ENCODE data around the gene CDKL1.

Gene CDKL1

DNA sequence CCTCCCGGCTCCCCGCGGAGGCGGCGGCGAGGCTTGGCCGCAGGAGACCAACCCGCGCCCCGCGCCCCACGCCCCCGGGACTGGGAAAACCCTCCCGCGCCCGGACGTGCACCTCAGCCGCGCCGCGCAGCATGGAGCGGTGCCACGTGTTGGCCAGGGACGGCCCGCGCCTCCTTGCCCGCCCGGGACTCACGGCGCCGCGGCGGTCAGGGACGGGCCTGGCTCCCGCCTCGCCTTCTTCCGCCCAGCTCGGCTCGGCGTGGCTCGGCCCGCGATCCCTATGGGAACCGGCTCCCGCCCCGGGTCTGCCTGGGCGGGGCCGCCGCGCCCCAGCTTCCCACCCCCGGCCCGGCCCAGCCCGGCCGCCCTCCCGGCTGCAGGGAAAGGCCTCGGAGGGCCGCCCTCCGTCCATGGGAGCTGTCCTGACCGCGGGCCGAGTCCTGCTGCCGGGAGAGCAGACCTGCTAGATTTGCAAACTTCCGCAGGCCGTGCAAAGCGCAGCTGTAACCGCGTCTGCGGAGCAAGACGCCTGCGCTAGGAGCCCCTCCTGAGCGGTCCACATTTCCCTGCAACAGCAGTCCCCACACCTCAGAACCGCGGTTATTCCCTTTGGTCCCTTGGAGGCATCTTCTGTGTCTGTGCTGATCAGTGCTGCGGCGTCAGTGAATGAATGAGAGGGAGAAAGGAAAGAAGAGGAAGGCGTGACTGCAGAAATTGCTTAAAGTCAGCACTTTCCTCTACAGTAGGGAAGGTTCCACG, at the start of gene CDKL1:
CDKL1 (minus strand) TSS at position 251 of the 759 bp plus-strand sequence. CDS start 1,013 bp downstream, outside the sequence.
- H3K4me3 ChIP-seq (ENCODE audit: low read depth, low read length), result peak within 1 kb of the TSS; percentile 69
- DNase-seq (ENCODE audit: low read depth), result peak; percentile 20

DNA sequence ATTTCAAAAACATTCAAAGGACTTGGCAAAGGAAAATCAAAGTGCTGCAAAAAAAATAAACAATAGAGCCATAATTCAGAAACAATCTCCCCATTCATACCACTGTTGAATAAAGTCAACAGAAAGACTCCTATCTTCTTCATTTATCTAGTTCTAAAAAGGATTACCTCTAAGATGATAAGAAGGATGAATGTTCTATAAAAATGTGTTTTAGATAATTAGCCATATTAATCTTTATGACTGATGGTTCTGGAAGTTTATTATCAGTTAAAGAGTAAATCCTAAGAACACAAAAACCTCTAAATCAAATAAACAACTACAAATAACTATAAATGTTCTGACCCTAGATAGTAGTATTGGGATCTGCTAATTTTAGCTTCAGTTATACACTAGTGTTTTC, 37.8 kb upstream of the CDKL1 start:
- H3K4me3 ChIP-seq (ENCODE audit: low read depth, low read length), result no peak overlapping the region
- DNase-seq (ENCODE audit: low read depth), result no peak

DNA sequence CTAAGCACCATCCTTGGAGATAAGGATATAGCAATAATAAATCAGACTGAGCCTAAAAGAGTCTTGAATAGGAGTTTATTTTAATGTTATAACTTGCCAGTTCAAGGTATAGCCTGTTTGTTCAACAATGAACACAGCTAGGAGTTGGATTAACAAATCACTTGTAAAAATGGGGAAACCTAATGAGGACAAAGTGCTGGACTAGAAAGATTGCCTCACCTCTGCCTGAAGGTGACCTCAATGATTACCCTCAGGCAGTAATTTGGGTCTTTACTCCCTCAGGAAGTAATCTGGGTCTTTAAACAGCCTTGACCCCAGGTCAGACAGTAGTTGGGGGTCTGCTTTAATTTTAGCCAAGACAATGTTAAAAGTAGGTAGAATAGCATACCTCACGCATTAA, 35.5 kb upstream of the CDKL1 start:
- no peak for DNase-seq (ENCODE audit: low read depth)

DNA sequence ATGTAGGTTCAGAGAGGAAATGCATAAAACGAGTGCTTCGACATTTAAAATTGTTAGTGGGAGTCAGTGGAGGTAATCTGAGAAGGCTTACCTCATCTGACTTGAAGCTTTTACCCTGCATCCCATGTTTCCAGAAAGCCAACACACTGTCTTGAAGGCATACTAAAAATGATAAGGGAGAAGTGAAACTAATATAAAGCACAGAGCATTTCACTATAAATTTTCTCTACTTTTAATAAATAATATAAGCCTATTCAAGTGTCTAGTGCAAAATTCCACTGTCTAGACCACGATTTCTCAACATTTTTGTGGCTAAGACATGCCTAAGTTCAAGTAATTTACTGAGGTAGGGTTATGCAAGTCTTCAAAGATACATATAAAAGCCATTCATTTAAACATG, 29.1 kb upstream of the CDKL1 start:
- no peak for DNase-seq (ENCODE audit: low read depth)
- H3K4me3 ChIP-seq (ENCODE audit: low read depth, low read length), result no peak overlapping the region

More for the DNA sequence above, 35.5 kb upstream of the CDKL1 start:
- H3K4me3 ChIP-seq (ENCODE audit: low read depth, low read length), result no peak overlapping the region

DNA sequence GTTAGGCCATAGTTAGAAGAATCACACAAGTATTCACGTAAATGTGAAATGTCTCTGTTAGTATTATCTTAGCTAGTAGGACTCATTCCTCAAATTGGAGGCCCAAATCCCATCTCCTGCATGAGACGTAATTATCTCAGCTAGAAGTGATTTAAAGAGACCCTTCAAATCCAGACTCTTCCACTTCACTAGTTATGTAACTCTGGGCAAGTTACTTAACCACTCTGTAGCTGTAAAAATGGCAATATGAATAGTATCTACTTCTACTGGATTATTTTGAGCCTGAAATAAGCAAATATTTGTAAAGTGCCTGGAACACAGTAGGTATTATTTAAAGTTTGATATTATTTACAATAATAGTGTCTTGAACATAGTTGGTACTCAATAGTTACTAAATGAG, 28.4 kb upstream of the CDKL1 start:
- DNase-seq (ENCODE audit: low read depth), result no peak
- H3K4me3 ChIP-seq (ENCODE audit: low read depth, low read length), result no peak overlapping the region

DNA sequence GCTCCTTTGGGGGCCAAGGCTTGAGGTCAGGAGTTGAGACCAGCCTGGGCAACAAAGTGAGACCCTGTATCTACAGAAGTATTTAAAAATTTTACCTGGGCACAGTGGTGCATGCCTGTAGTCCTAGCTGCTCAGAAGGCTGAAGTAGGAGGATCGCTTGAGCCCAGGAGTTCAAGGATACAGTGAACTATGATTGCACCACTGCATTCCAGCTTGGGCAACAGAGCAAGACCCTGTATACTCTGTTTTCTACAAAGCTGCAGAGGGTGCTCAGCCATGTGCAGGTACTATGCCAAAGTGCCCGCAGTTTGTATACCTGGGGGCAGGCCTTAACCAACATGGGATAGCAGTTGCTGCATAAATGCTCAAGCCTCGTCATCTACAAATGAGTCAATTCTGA, 26.8 kb upstream of the CDKL1 start:
- H3K4me3 ChIP-seq (ENCODE audit: low read depth, low read length), result no peak overlapping the region
- DNase-seq (ENCODE audit: low read depth), result no peak

DNA sequence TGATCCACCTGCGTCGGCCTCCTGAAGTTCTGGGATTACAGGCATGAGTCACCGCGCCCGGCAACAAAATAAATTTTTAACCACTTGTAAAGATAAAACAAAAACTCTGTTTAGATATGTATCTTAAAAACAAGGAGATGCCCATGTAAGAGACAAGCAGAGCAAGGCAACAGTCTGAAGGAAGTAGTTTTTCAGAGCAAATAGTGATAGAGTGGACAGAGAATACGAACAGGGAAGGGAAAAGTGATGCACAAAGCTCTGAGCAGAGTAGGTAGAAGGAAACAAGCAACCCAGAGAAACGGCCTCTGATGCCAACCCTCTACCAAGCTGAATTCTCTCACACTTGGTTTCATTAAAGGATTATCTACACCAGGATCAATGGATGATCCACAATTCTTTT, 24.8 kb upstream of the CDKL1 start:
- no peak overlapping the region for H3K4me3 ChIP-seq (ENCODE audit: low read depth, low read length)
- no peak for DNase-seq (ENCODE audit: low read depth)

DNA sequence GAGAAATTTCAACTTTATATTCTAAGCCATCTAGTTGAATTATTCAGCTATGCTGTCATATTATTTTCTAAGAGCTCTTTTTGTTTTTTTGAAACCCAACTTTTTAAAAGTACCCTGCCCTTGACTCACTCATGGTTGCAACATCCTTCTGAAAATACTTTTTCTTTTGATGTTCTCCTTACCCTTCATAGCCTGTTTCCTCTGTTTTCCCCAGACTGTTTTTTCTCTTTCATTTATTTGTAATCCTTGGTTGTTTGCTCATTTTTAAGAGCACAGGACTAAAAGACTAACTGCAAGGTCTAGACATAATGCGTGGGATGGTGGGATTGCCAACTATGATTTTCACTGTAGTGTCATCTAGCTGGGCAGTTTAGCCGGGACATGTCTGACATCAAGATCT, 21.2 kb upstream of the CDKL1 start:
- DNase-seq (ENCODE audit: low read depth), result no peak

DNA sequence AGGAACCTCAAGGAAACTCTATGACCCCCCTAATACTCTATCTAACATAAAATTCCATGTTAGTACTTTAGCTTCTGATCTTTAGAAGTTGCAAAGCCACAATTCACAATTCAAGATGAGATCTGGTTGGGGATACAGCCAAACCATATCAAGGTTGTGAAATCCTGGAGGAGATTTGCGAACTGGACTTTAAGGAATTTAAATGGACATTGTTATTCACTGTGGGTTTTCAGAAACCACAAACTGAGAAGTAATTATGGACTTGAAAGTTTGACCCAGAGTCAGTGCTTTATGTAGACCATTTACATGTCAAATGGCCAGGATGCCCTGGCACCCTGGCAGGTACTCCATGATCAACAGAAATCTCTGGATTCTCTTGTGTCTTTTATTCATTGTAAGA, 14.2 kb upstream of the CDKL1 start:
- H3K4me3 ChIP-seq (ENCODE audit: low read depth, low read length), result no peak overlapping the region
- no peak for DNase-seq (ENCODE audit: low read depth)

More for the DNA sequence above, 21.2 kb upstream of the CDKL1 start:
- H3K4me3 ChIP-seq (ENCODE audit: low read depth, low read length), result no peak overlapping the region

DNA sequence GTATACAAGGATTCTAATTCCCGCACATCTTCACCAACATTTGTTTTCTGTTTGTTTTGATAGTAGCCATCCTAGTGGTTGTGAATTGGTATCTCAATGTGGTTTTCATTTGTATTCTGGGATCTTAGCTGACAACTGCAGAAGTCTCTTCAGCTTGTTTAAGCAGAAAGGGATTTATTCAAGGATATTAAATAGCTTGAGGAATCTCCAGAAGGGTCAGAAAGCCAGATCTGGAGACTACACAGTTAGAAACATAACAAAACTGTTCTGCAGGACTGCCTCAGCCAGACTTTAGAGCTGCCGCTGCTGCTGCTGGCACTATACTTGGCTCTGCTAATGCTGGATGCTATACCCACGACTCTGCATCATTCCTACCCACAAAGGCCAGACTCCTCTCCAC, 13.4 kb upstream of the CDKL1 start:
- DNase-seq (ENCODE audit: low read depth), result no peak
- no peak overlapping the region for H3K4me3 ChIP-seq (ENCODE audit: low read depth, low read length)

DNA sequence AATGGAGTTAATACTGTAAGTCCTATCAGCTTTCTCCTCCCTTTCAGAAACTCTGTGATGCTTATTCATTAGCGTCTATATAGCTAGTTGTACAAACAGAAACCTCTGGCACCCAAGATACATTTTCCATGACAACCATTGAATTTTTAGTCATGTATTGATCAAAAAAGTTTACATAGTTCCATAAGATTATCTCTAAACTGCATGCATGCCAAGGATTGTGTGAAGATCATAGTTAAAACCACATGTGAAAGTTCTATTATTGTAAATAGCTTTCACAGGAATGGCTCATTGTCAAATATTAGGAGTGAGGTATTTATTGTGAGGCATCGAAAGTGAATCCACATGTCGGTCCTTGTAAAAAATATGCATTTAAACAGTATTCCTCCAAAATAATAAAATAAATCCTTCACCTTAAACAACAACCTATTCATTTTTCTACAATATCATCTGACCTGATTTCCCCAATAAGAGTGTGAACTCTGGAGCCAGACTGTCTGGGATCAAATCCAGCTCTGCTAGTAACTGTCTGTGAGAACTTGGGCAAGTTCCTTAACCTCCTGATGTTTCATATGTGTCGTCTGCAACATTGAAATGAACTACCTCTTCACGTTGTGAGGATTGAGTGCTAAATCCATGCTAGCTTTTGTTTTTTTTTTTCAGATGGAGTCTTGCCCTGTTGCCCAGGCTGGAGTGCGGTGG, 10.6 kb upstream of the CDKL1 start:
- H3K4me3 ChIP-seq (ENCODE audit: low read depth, low read length), result no peak overlapping the region
- no peak for DNase-seq (ENCODE audit: low read depth)

DNA sequence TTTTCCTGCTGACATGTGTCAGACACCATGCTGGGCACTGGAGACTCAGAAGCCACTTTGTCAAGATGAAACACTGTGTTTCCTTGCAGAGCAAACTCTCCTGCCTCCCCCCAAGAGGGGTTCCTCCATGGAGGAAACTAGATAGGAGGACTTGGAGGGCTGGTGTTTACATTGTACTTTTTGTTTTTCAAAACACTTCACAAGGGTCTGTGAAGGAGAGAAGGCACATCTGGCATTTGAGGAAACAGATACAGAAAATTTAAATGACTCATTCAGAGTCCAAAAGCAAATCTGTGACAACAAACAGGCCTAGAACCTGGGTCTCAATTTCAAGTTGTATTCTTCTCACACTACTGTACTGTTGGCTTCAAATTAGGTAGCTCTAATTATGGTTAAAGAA, 6.7 kb upstream of the CDKL1 start:
- H3K4me3 ChIP-seq (ENCODE audit: low read depth, low read length), result no peak overlapping the region
- DNase-seq (ENCODE audit: low read depth), result no peak

DNA sequence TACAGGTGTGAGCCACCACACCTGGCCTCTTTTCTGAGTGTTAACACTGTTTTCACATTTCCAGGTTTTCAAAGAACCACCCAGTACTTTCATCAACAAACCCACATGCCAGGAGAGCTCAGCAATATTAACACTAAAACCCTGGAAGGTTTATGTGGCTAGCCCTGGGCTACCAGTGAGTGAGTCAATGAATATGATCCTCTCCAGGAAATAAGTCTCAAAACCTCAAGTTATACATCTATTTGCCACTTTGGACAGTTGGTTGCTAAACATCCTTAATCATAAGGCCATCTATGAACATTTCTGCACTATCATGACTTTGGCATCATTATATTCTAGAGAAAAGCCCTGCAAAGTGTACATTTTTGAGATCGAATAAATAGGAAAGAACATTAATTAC, 6.3 kb upstream of the CDKL1 start:
- no peak for DNase-seq (ENCODE audit: low read depth)
- H3K4me3 ChIP-seq (ENCODE audit: low read depth, low read length), result no peak overlapping the region

DNA sequence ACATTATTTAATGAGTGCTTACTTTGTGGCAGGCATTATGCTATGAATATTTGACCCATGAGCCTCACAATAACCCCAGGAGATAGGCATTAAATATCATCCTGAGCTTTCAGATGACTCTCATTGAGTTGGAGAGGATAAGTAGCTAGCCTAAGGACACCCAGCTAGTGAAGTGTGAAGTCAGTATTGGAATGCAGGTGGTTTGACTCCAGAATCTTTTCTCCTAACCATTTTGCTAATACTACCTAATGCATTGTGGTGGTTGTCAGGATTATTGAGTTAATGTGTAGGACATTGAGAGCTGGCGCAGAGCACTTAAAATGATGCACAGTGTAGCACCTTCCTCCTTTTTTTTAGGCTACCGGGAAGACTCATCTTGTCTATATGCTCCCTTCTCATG, 3.8 kb upstream of the CDKL1 start:
- no peak overlapping the region for H3K4me3 ChIP-seq (ENCODE audit: low read depth, low read length)
- no peak for DNase-seq (ENCODE audit: low read depth)

DNA sequence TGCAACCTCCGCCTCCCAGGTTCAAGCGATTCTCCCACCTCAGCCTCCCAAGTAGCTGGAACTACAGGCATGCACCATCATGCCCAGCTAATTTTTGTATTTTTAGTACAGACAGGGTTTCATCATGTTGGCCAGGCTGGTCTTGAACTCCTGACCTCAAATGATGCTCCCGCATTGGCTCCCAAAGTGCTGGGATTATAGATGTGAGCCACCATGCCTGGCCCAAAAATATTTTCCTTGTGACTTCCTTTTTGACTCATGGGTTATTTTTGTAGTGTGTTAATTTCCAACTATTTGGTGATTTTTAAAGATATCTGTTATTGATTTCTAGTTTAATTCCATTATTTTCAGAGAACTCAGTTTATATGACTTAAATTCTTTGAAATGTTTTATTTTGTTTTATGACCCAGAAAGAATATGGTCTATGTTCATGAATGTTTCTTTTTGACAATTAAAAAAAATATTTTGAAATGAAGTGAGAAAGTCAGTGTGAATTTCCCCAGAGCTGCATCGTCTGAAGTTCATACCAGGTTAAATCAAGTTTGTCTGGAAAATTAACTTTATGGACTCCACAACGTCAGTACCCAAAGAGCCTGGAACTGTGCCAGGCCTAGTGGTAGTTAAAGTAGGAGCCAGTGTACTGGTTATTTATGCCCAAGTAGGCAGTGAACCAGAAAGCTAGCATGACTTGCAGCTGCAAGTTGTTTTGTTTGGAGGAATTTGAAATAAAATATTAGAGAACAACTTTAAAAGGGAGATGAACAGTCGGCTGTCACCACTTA, 2.8 kb upstream of the CDKL1 start:
- no peak for DNase-seq (ENCODE audit: low read depth)
- H3K4me3 ChIP-seq (ENCODE audit: low read depth, low read length), result no peak overlapping the region

DNA sequence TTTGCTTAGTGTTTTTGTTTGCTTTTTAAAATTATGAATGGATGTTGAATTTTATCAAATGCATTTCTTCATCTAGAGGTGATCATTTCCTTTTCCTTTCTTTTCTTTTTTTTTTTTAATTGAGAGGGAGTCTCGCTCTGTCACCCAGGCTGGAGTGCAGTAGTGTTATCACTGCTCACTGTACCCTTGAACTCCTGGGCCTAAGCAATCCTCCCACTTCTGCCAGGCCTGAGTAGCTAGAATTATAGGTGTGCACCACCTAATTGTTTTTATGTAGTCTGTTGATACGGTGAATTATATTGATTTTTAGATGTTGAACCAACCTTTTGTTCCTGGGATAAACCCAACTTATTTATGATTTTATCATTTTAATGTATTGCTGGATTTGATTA, 1.5 kb upstream of the CDKL1 start:
- no peak overlapping the region for H3K4me3 ChIP-seq (ENCODE audit: low read depth, low read length)

DNA sequence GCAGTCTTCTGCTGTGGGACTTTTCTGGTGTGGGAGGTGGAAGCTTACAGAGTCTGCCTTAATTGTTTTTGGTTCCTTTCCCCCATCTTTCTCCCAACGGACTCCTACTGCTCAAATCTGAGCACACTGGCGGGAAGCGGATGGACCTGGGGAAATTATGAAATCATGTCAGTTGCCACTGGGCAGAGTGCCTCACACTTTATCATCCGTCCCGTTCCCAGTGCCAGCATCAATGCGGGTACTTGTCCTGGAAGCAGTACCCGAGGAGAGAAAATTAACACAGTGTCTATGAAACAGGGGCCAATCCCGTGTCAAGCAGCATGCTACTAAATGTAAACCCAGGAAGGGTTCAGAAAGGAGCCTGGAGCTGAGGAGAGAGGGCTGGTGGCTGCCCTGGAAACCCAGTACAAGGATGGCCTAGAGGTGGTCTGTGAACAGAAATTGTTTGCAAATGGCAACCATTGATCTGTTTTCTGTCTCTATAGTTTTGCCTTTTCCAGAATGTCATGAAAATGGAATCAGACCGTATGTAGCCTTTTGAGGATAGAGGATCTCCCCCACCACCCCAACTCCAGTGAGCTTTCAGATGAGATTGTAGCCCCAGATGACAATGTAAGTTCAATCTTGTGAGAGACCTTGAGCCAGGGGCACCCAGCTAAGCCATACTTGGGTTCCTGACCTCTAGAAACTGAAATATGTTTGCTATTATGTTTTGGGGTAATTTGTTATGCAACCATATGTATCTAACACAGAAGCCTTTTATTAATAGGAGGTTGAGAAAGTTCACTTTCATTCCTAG, 908 bp upstream of the CDKL1 start:
- peak overlapping the region; percentile 69 for H3K4me3 ChIP-seq (ENCODE audit: low read depth, low read length)
- no peak for DNase-seq (ENCODE audit: low read depth)

More for the DNA sequence above, 1.5 kb upstream of the CDKL1 start:
- no peak for DNase-seq (ENCODE audit: low read depth)

DNA sequence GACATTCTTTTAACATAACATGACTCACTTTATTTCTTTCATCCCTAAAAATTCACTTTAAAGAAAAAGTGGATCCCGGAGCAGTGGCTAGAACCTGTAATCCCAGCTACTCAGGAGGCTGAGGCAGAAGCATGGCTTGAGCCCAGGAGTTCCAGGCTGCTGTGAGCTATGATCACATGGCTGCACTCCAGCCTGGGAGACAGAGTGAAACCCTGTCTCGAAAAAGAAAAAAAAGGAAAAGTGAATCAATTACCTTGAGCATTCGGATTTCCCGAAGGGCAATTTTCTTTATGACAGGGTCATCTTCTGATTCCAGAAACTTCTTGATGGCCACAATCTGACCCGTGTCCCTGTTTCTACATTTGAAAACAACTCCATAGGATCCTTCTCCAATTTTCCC, 1.2 kb downstream of the CDKL1 start:
- no peak overlapping the region for H3K4me3 ChIP-seq (ENCODE audit: low read depth, low read length)
- no peak for DNase-seq (ENCODE audit: low read depth)

DNA sequence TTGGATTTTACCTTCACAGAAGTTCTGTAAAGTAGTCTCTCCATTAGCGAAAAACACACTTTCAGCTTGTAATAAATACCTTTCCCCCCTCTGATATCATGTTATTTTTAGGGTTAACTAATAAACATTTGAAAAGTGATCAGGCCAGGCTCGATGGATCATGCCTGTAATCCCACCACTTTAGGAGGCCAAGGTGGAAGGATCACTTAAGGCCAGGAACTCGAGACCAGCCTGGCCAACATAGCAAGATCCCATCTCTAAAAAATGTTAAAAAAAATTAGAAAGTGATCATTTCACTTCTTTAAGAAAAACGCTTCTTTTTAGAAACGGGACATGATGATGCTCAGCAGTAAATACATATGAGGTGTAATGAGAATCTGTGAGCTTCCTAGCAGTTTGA, 2.0 kb downstream of the CDKL1 start:
- no peak for DNase-seq (ENCODE audit: low read depth)
- H3K4me3 ChIP-seq (ENCODE audit: low read depth, low read length), result no peak overlapping the region

All from skeletal muscle cell (primary cell).